ENCODE data around the gene COQ10B. TPM values are rescaled to one million over a fixed set of nuclear protein-coding genes. Genes with fewer than 3 reads are reported as not detected.
"Not testable (repeated sequence)": the region's sequence is repeated elsewhere in the genome, so short reads cannot be mapped to it uniquely, and the experiment has no call there.

Gene COQ10B
- total RNA-seq, 1 donor from 2014 or later, result 20.8 TPM

DNA sequence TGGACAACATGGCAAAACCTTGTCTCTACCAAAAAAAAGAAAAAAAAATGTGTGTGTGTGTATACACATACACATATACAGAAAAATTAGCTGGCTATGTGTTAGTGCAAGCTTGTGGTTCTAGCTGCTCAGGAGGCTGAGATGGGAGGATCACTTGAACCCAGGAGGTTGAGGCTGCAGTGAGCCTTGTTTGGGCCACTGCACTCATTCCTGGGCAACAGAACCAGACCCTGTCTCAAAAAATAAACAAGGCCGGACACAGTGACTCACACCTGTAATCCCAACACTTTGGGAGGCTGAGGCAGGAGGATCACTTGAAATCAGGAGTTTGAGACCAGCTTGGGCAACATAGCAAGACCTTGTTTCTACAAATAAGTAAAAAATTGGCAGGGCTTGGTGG, 2.1 kb downstream of the COQ10B start:
- Mint-ChIP-seq H3K9me3 (no peaks in the 10 kb centered on the region), H3K27ac (peak overlapping the region; percentile 6), H3K27me3 (ENCODE audit: low read depth) (no peaks in the 10 kb centered on the region), H3K36me3 (ENCODE audit: low read depth) (peaks cover 25% of the 10 kb centered on the region), H3K4me3 (ENCODE audit: low read depth) (no peak overlapping the region), H3K4me1 (ENCODE audit: low read depth) (peaks cover 26% of the 10 kb centered on the region)
- no peak for DNase-seq (ENCODE audit: low spot score)
- intact Hi-C loops (cut with micrococcal nuclease), result loop anchor here (2.0 kb wide), 1 partner anchor 817 kb away; the partner anchor contains the start of gene CCDC150

- intact Hi-C loops (cut with micrococcal nuclease), result no loop called here
- DNase-seq (ENCODE audit: low spot score), result no peak
- H3K27ac Mint-ChIP-seq, result no peak overlapping the region
Measured at GRCh38 chr2:197460649-197461048, 7.3 kb downstream of the COQ10B start.

GRCh38 chr2:197461057-197461456, 7.7 kb downstream of the COQ10B start:
- no peak overlapping the region for H3K4me3 Mint-ChIP-seq (ENCODE audit: low read depth)
- no peak for DNase-seq (ENCODE audit: low spot score)
- peaks cover 46% of the 10 kb centered on the region for H3K36me3 Mint-ChIP-seq (ENCODE audit: low read depth)
- peaks cover 5% of the 10 kb centered on the region for H3K4me1 Mint-ChIP-seq (ENCODE audit: low read depth)
- no peak overlapping the region for H3K27ac Mint-ChIP-seq
- no peaks in the 10 kb centered on the region for H3K27me3 Mint-ChIP-seq (ENCODE audit: low read depth)
- intact Hi-C loops (cut with micrococcal nuclease), result no loop called here
- no peaks in the 10 kb centered on the region for H3K9me3 Mint-ChIP-seq

More at GRCh38 chr2:197460649-197461048, 7.3 kb downstream of the COQ10B start:
- H3K4me3 Mint-ChIP-seq (ENCODE audit: low read depth), result no peak overlapping the region
- no peaks in the 10 kb centered on the region for H3K9me3 Mint-ChIP-seq
- H3K4me1 Mint-ChIP-seq (ENCODE audit: low read depth), result peaks cover 7% of the 10 kb centered on the region
- H3K36me3 Mint-ChIP-seq (ENCODE audit: low read depth), result peaks cover 47% of the 10 kb centered on the region
- no peaks in the 10 kb centered on the region for H3K27me3 Mint-ChIP-seq (ENCODE audit: low read depth)

DNA sequence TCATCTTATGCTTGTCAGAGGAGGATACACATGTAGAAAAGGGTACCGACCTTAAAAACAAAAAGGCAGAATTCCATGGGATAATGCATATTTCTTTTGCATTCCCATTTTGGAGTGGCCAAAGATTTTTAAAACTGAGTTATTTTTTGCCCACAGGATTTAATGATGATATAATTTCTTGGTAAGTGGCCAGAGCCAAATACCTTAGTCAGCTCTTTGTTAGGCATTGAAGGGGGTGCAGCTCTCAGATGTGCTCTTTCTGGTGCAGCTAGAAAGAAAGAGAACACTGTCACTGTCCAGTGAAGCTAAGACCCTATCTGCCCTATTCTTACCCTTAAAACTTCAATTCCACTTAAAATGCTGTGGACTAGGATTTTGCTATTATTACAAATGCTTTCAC, 10.8 kb downstream of the COQ10B start:
- peaks cover 1% of the 10 kb centered on the region for H3K4me1 Mint-ChIP-seq (ENCODE audit: low read depth)
- H3K36me3 Mint-ChIP-seq (ENCODE audit: low read depth), result peaks cover 57% of the 10 kb centered on the region
- intact Hi-C loops (cut with micrococcal nuclease), result no loop called here

DNA sequence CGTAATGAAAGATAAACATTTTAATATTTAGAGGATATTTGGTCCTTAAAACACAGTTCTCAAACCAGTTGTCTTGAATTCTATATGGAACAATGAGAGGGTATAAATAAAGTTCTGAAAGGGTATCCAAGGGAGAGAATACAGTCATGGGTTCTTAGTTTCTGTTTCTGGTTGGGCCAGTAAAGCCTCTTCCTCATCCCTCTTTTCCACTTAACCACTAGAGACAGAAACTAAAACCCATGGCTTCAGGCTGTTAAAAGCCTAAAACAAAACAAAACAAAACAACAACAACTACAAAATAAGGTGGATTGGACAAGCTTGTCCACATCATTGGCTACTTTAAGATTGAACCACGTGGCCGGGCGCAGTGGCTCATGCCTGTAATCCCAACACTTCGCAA, 18.8 kb downstream of the COQ10B start:
- H3K4me3 Mint-ChIP-seq (ENCODE audit: low read depth), result no peak overlapping the region
- H3K27me3 Mint-ChIP-seq (ENCODE audit: low read depth), result no peaks in the 10 kb centered on the region
- no peak for DNase-seq (ENCODE audit: low spot score)
- no peaks in the 10 kb centered on the region for H3K9me3 Mint-ChIP-seq
- peaks cover 2% of the 10 kb centered on the region for H3K4me1 Mint-ChIP-seq (ENCODE audit: low read depth)
- intact Hi-C loops (cut with micrococcal nuclease), result no loop called here
- peaks cover 50% of the 10 kb centered on the region for H3K36me3 Mint-ChIP-seq (ENCODE audit: low read depth)
- H3K27ac Mint-ChIP-seq, result no peak overlapping the region

More for the DNA sequence above, 10.8 kb downstream of the COQ10B start:
- no peak overlapping the region for H3K4me3 Mint-ChIP-seq (ENCODE audit: low read depth)
- no peaks in the 10 kb centered on the region for H3K27me3 Mint-ChIP-seq (ENCODE audit: low read depth)
- H3K27ac Mint-ChIP-seq, result no peak overlapping the region
- H3K9me3 Mint-ChIP-seq, result no peaks in the 10 kb centered on the region
- DNase-seq (ENCODE audit: low spot score), result no peak

DNA sequence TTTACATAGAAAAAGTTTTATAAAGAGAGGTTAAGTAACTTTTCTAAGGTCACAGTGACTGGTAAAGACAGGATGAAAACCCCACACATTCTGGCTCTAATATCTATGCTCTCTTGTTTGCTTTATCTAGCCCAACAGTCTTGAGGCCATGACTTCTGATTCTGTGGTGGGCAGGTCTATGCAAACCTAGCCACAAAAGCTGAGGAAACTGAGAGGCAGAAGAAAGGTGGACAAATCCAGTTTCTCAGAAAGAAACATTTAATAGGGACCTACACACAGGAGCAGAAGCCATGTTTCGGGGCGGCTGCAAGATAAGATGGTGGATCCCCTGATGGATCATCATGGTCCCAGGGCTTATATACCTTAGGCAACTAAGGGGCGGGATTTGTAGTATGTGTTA, 24.4 kb downstream of the COQ10B start:
- Mint-ChIP-seq H3K4me1 (ENCODE audit: low read depth) (peaks cover 4% of the 10 kb centered on the region), H3K27ac (no peak overlapping the region), H3K27me3 (ENCODE audit: low read depth) (no peaks in the 10 kb centered on the region), H3K4me3 (ENCODE audit: low read depth) (no peak overlapping the region), H3K36me3 (ENCODE audit: low read depth) (peaks cover 73% of the 10 kb centered on the region), H3K9me3 (no peaks in the 10 kb centered on the region)
- DNase-seq (ENCODE audit: low spot score), result no peak
- intact Hi-C loops (cut with micrococcal nuclease), result no loop called here

DNA sequence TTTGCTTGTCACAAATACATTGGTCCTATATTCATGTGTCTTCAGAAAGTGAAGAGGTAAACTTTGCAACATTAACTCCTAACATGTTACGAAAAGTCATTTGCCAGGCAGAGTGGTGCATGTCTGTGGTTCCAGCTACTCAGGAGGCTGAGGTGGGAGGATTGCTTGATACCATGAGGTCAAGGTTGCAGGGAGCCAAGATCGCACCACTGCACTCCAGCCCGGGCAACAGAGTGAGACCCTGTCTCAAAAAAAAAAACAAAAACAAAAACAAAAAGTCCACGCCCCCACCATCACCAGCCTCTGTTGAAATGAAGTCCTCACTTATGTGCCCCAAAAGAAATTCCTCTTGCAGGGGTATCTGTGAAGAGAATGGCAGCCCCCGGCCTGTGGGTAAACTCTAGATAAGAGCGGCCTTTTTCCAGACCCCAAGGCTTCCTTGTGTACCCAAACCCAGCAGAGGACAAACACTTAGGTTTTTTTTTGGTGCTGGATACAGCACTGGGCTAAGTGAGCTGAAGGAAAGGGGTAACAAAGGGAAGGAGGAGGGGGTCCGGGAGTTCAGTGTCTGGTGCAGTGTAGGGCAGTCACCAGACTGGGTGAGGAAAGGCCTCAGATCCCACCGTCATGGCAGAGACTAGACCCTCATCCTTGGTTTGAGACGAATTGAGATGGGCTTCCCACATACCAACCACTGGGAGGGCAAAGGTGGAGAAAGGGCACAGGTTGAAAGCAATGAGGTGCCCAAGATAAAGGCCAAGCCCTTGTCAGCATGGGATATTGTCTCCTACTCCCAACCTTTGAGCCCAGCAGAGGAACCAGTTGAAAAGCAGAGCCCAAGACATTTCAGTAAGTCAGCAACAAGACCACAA, 27.0 kb downstream of the COQ10B start:
- no peak overlapping the region for H3K4me3 Mint-ChIP-seq (ENCODE audit: low read depth)
- intact Hi-C loops (cut with micrococcal nuclease), result no loop called here
- peaks cover 16% of the 10 kb centered on the region for H3K9me3 Mint-ChIP-seq
- peaks cover 82% of the 10 kb centered on the region for H3K36me3 Mint-ChIP-seq (ENCODE audit: low read depth)
- no peaks in the 10 kb centered on the region for H3K27me3 Mint-ChIP-seq (ENCODE audit: low read depth)
- no peak for DNase-seq (ENCODE audit: low spot score)
- peaks cover 4% of the 10 kb centered on the region for H3K4me1 Mint-ChIP-seq (ENCODE audit: low read depth)
- H3K27ac Mint-ChIP-seq, result no peak overlapping the region

DNA sequence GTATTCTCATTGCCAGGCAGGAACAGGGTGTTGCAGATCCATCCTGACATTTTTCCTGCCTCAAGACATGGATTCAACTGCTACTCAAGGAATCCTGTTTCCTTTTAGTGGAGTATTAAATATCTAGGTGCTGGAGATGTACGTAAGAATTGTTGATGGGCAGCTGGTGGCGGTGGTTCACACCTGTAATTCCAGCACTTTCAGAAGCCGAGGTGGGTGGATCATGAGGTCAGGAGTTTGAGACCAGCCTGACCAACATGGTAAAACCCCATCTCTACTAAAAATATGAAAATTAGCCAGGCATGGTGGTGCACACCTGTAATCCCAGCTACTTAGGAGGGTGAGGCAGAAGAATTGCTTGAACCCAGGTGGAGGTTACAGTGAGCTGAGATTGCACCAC, 30.9 kb downstream of the COQ10B start:
- peaks cover 20% of the 10 kb centered on the region for H3K9me3 Mint-ChIP-seq
- H3K36me3 Mint-ChIP-seq (ENCODE audit: low read depth), result peaks cover 91% of the 10 kb centered on the region
- H3K4me1 Mint-ChIP-seq (ENCODE audit: low read depth); intact Hi-C loops (cut with micrococcal nuclease); H3K4me3 Mint-ChIP-seq (ENCODE audit: low read depth); H3K27ac Mint-ChIP-seq; H3K27me3 Mint-ChIP-seq (ENCODE audit: low read depth); DNase-seq (ENCODE audit: low spot score): not testable (repeated sequence)

DNA sequence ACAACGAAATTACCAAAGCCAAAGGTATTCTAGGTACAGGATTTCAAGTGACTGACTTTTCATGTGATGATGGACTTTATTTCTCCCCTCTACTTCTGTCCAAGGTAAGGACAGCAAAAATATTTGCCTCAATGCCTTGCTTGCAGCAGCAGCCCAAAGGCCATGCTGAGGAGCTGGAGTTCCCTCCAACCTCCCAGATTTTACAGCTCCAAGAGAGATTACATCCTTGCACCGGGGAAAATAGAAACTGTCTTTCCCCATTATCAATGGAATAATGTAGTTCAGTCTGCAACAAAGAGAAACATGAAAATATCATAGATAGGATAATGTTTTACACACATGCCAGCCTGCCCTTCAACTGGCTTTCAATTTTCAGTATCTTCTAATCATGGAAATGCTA, 32.8 kb downstream of the COQ10B start:
- Mint-ChIP-seq H3K27me3 (ENCODE audit: low read depth) (no peaks in the 10 kb centered on the region), H3K9me3 (peaks cover 20% of the 10 kb centered on the region), H3K4me1 (ENCODE audit: low read depth) (peaks cover 5% of the 10 kb centered on the region), H3K4me3 (ENCODE audit: low read depth) (no peak overlapping the region), H3K36me3 (ENCODE audit: low read depth) (peaks cover 94% of the 10 kb centered on the region), H3K27ac (no peak overlapping the region)
- no peak for DNase-seq (ENCODE audit: low spot score)
- intact Hi-C loops (cut with micrococcal nuclease), result no loop called here

DNA sequence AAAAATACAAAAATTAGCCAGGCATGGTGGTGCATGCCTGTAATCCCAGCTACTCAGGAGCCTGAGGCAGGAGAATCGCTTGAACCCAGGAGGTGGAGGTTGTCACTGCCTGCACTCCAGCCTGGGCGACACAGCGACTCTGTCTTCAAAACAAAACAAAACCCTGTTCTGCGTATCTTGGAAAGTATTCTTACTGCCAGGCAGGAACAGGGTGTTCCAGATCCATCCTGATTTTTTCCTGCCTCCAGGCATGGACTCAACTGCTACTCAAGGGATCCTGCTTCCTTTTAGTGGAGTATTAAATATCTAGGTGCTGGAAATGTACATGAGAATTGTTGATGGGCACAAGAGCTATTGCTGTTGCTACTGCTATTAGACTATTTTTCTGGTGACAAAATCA, 34.0 kb downstream of the COQ10B start:
- H3K27me3 Mint-ChIP-seq (ENCODE audit: low read depth), result no peaks in the 10 kb centered on the region
- no peak for DNase-seq (ENCODE audit: low spot score)
- peak overlapping the region; percentile 12 for H3K27ac Mint-ChIP-seq
- peaks cover 20% of the 10 kb centered on the region for H3K9me3 Mint-ChIP-seq
- no peak overlapping the region for H3K4me3 Mint-ChIP-seq (ENCODE audit: low read depth)
- peaks cover 5% of the 10 kb centered on the region for H3K4me1 Mint-ChIP-seq (ENCODE audit: low read depth)
- H3K36me3 Mint-ChIP-seq (ENCODE audit: low read depth), result peaks cover 90% of the 10 kb centered on the region
- intact Hi-C loops (cut with micrococcal nuclease), result no loop called here

- no peak overlapping the region for H3K27ac Mint-ChIP-seq
- no peaks in the 10 kb centered on the region for H3K27me3 Mint-ChIP-seq (ENCODE audit: low read depth)
- peaks cover 81% of the 10 kb centered on the region for H3K36me3 Mint-ChIP-seq (ENCODE audit: low read depth)
- intact Hi-C loops (cut with micrococcal nuclease), result no loop called here
- no peaks in the 10 kb centered on the region for H3K9me3 Mint-ChIP-seq
- H3K4me3 Mint-ChIP-seq (ENCODE audit: low read depth), result peak overlapping the region; percentile 45
- H3K4me1 Mint-ChIP-seq (ENCODE audit: low read depth), result peaks cover 38% of the 10 kb centered on the region
- no peak for DNase-seq (ENCODE audit: low spot score)
Measured at GRCh38 chr2:197495433-197496134, 42.2 kb downstream of the COQ10B start.

DNA sequence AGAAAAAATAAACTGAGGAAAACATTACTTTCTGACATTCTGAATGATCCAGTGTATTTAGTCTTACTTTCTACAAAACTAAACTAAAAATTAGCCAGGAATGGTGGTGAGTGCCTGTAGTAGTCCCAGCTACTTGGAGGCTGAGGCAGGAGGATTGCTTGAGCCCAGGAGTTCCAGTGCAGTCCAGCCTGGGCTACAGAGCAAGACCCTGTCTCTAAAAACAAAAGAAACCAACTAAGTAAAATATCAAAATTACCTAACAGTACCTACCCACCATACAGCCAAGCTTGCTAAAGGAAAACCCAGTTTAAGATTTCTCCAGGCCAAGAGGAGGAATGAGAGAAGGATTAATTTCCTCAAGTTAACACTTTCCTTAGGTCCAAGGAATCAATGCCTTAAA, 43.3 kb downstream of the COQ10B start:
- intact Hi-C loops (cut with micrococcal nuclease), result no loop called here
- Mint-ChIP-seq H3K36me3 (ENCODE audit: low read depth) (peaks cover 81% of the 10 kb centered on the region), H3K4me3 (ENCODE audit: low read depth) (peak overlapping the region; percentile 94), H3K27ac (no peak overlapping the region), H3K27me3 (ENCODE audit: low read depth) (no peaks in the 10 kb centered on the region), H3K9me3 (no peaks in the 10 kb centered on the region), H3K4me1 (ENCODE audit: low read depth) (peaks cover 39% of the 10 kb centered on the region)
- DNase-seq (ENCODE audit: low spot score), result no peak

- Mint-ChIP-seq H3K9me3 (no peaks in the 10 kb centered on the region), H3K27me3 (ENCODE audit: low read depth) (no peaks in the 10 kb centered on the region), H3K4me3 (ENCODE audit: low read depth) (peak overlapping the region; percentile 94), H3K36me3 (ENCODE audit: low read depth) (peaks cover 85% of the 10 kb centered on the region), H3K4me1 (ENCODE audit: low read depth) (peaks cover 44% of the 10 kb centered on the region), H3K27ac (peak overlapping the region; percentile 97)
- intact Hi-C loops (cut with micrococcal nuclease), result no loop called here
- no peak for DNase-seq (ENCODE audit: low spot score)
Measured at GRCh38 chr2:197497326-197497725, 44.0 kb downstream of the COQ10B start.

Data from activated T-helper 2 cell treated with anti-CD3 and anti-CD28 coated beads, Interferon-gamma antibody, Interleukin-2, Interleukin-4, amounts not matched to agents 10 μg/mL and 5 μg/mL and 100 μg/mL, durations not matched to agents 14 hours and 24 hours and 36 hours (primary cell).